K562 (cell line): ENCODE data around the gene WNT8A. TPM values are rescaled to one million over a fixed set of nuclear protein-coding genes. Genes with fewer than 3 reads are reported as not detected.
"Not testable (repeated sequence)": the region's sequence is repeated elsewhere in the genome, so short reads cannot be mapped to it uniquely, and the experiment has no call there.

Experiments used
- ATAC-seq: fragments of 200-7000 bp; cut with Tn5 transposase; 3 replicates; pipeline ENCODE4 v1.9.1; 2020; ENCODE audit warnings: moderate library complexity
- BruUV-seq: library from RNA; stranded (reverse); fragments of 400-500 nt; replicated peaks from 2 replicates; lab custom pipeline; 2021; lab: Mats Ljungman, UMichigan
- CTCF ChIA-PET: fragments of 300-600 bp; formaldehyde crosslinking; extraction: SDS; loops from one replicate; lab custom pipeline; 2021; ENCODE audit warnings: low intra/inter-chr PET ratio; lab: Yijun Ruan, JAX
- POLR2A ChIA-PET: fragments of 300-600, 350-650 bp; sonication (Branson Sonifier 250); formaldehyde crosslinking; extraction: SDS; loops from one replicate; lab custom pipeline; 2021; ENCODE audit warnings: antibody characterized with exemption, inconsistent platforms; lab: Yijun Ruan, JAX
- DNase-seq, 4 experiments: peaks; one replicate each; pipeline versions ENCODE4 v3.0.0 to v3.0.0-alpha.2; 2011 to 2018; ENCODE audit warnings: low spot score in 3 of 4, mixed read lengths in 3 of 4; ENCODE audit errors: extremely low read depth in 1 of 4
- FAIRE-seq: peaks from 2 replicates; lab custom pipeline; 2011; peaks lifted over from hg19 to GRCh38; lab: Jason Lieb, UNC
- H2AFZ ChIP-seq: 2 replicates; pipeline ENCODE4 v1.6.0; 2011; ENCODE audit warnings: low read depth, low read length, control low read depth, inconsistent platforms
- H3K27ac ChIP-seq: fragments of 200-600 bp; 3 replicates; pipeline ENCODE4 v1.8.0; 2011; ENCODE audit warnings: low read depth, mild to moderate bottlenecking, control low read depth, inconsistent platforms, low read length, moderate library complexity, mixed read lengths; ENCODE audit errors: extremely low read depth
- H3K27me3 ChIP-seq, 2 experiments: fragments of 300-600 bp in 1 of 2; 2 replicates in 1 of 2; 3 replicates in 1 of 2; pipeline versions ENCODE4 v1.6.0 to v1.8.0; 2011; ENCODE audit warnings: inconsistent platforms in 2 of 2, low read length in 2 of 2, mild to moderate bottlenecking in 1 of 2, mixed read lengths in 1 of 2, moderate library complexity in 1 of 2; ENCODE audit not compliant: control insufficient read depth in 2 of 2, insufficient read depth in 2 of 2
- H3K36me3 ChIP-seq: fragments of 300-600 bp; 3 replicates; pipeline ENCODE4 v1.8.0; 2011; ENCODE audit warnings: mild to moderate bottlenecking, low read length, inconsistent platforms; ENCODE audit not compliant: control insufficient read depth, insufficient read depth
- H3K4me1 ChIP-seq, 2 experiments: fragments of 200-600 bp in 1 of 2; replicated peaks in 1 of 2; 2 replicates in 1 of 2; 3 replicates in 1 of 2; pipeline versions ENCODE4 v1.5.1 to v1.8.0; 2011; ENCODE audit warnings: inconsistent platforms in 2 of 2, low read length in 2 of 2, mild to moderate bottlenecking in 1 of 2, mixed read lengths in 1 of 2, moderate library complexity in 1 of 2; ENCODE audit not compliant: control insufficient read depth in 2 of 2, insufficient read depth in 2 of 2
- H3K4me2 ChIP-seq: 2 replicates; pipeline ENCODE4 v1.6.1; 2011; ENCODE audit warnings: low read length, control low read depth, inconsistent platforms, mixed read lengths; ENCODE audit not compliant: insufficient read depth
- H3K4me3 ChIP-seq: fragments of 200-600 bp; sonication (generic), shearing (Covaris generic); 2 replicates; pipeline ENCODE4 v1.5.1; 2016; ENCODE audit warnings: control low read depth, inconsistent platforms
- H3K79me2 ChIP-seq: fragments of 200-600 bp; 3 replicates; pipeline ENCODE4 v1.8.0; 2011; ENCODE audit warnings: low read length, inconsistent platforms; ENCODE audit not compliant: control insufficient read depth, insufficient read depth
- H3K9ac ChIP-seq, 2 experiments: 2 replicates each; pipeline versions ENCODE4 v1.6.0 to v1.6.1; 2011; ENCODE audit warnings: low read depth in 2 of 2, low read length in 2 of 2, control low read depth in 1 of 2, inconsistent platforms in 1 of 2, mild to moderate bottlenecking in 1 of 2, mixed read lengths in 1 of 2; ENCODE audit not compliant: insufficient read depth in 1 of 2
- H3K9me1 ChIP-seq: one replicate; pipeline ENCODE4 v1.6.0; 2011; ENCODE audit warnings: inconsistent platforms, mild to moderate bottlenecking, low read length, moderate library complexity; ENCODE audit not compliant: control insufficient read depth, insufficient read depth
- H3K9me3 ChIP-seq: replicated peaks from 2 replicates; pipeline ENCODE4 v1.5.1; 2011; ENCODE audit warnings: low read depth, low read length, inconsistent platforms; ENCODE audit not compliant: control insufficient read depth, insufficient read depth
- H4K20me1 ChIP-seq: replicated peaks from 2 replicates; pipeline ENCODE4 v1.6.1; 2011; ENCODE audit warnings: low read length, inconsistent platforms, mixed read lengths; ENCODE audit not compliant: control insufficient read depth, insufficient read depth
- CEBPB ChIP-seq: fragments of 450-650 bp; IDR thresholded peaks from 2 replicates; pipeline ENCODE4 v1.6.1; 2016; ENCODE audit warnings: missing genetic modification characterization, missing compliant biosample characterization
- GTF2B ChIP-seq: IDR thresholded peaks from 2 replicates; pipeline ENCODE4 v1.6.1; 2011; ENCODE audit not compliant: insufficient read length; ENCODE audit errors: extremely low read depth
- MEF2D ChIP-seq: conservative IDR thresholded peaks from 2 replicates; pipeline ENCODE4 v1.6.1; 2016; ENCODE audit warnings: low read depth, missing genetic modification characterization, missing compliant biosample characterization
- NCOA6 ChIP-seq: fragments of 450-650 bp; IDR thresholded peaks from 2 replicates; pipeline ENCODE4 v1.6.1; 2017; ENCODE audit warnings: mild to moderate bottlenecking
- TAF7 ChIP-seq: fragments of 450-650 bp; IDR thresholded peaks from 2 replicates; pipeline ENCODE4 v1.6.1; 2016; ENCODE audit warnings: missing genetic modification characterization, missing compliant biosample characterization
- ZNF121 ChIP-seq: sonication (generic); formaldehyde crosslinking; conservative IDR thresholded peaks from 2 replicates; pipeline ENCODE4 v1.8.0; 2022; ENCODE audit warnings: missing genetic modification reagents
- ZNF316 ChIP-seq: fragments of 450-650 bp; IDR thresholded peaks from 2 replicates; pipeline ENCODE4 v1.6.1; 2016
- WGBS: fragments of 100-300 bp; shearing (Covaris generic); methylation state at CpG from one replicate; pipeline ENCODE4 v1.1.6; 2016; ENCODE audit warnings: low coverage, mixed read lengths; ENCODE audit not compliant: insufficient coverage; ENCODE audit errors: missing lambda C conversion rate; 5-methylcytosine and 5-hydroxymethylcytosine counted together
- in situ Hi-C: fragments of 300-500 bp; cut with MboI; formaldehyde crosslinking; loops from 4 replicates; pipeline ENCODE4 v1.15.0; 2018; ENCODE audit warnings: inconsistent platforms, mixed read lengths
- intact Hi-C: fragments of 100-400 bp; cut with micrococcal nuclease; formaldehyde crosslinking; loops from 2 replicates; pipeline ENCODE4 v1.14.2; 2022
- polyA plus RNA-seq, 8 experiments: library from polyadenylated mRNA; depleted of rRNA in 4 of 8; stranded (reverse) in 5 of 8; unstranded in 3 of 8; fragments of >200 nt; fragmentation: Nextera tagmentation in 2 of 8; fragmentation: Illumina TruSeq in 1 of 8; extraction: Ambion mirVana in 2 of 8; extraction: Trizol in 1 of 8; gene quantifications; 2 replicates each; pipeline versions ENCODE4 v1.2.1 to v1.2.3, GENCODE V29; 2011 to 2014; ENCODE audit warnings: inconsistent platforms in 1 of 8, missing spikeins in 1 of 8
- total RNA-seq, 7 experiments: library from RNA; depleted of rRNA in 6 of 7; stranded (reverse); fragments of >200 nt in 6 of 7; fragmentation: Illumina TruSeq in 2 of 7; extraction: Trizol in 2 of 7; gene quantifications; 2 replicates each; pipeline versions ENCODE4 v1.2.1 to v1.2.3, GENCODE V29; 2011 to 2021; ENCODE audit warnings: low replicate concordance in 1 of 7

Gene WNT8A
- total and polyA plus RNA-seq, 9 of the 15 experiments (the other 6 are each of a cell fraction or from before 2014, with no cell fraction given): not detected

- TF ChIP-seq NCOA6 (no peak), GTF2B (no peak), CEBPB (tag) (no peak), TAF7 (no peak), ZNF316 (no peak), MEF2D (no peak)
- TF ChIP-seq, all 486 proteins: peak for 0
These were observed 45.0 kb upstream of the WNT8A start (continued) for GRCh38 chr5:138038826-138039225.

DNA sequence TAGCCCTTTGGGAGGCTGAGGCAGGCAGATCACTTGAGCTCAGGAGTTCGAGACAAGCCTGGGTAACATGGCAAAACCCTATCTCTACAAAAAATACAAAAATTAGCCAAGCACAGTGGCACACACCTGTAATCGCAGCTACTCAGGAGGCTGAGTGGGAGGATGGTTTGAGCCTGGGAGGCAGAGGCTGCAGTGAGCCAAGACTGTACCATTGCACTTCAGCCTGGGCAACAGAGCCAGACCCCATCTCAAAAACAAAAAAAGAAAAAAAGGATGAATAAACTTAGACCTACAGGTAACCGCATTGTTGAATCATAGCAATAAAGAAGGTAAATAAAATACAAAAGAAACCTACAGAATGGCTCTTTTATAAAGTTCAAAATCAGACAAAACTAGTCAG is 38.5 kb upstream of the WNT8A start:
- H3K4me2 ChIP-seq, H3K4me3 ChIP-seq, FAIRE-seq, H3K36me3 ChIP-seq, H3K9me3 ChIP-seq, DNase-seq, H3K9me1 ChIP-seq, H3K9ac ChIP-seq, ATAC-seq, H3K4me1 ChIP-seq, BruUV-seq, H3K27ac ChIP-seq, H3K79me2 ChIP-seq, in situ Hi-C loops, POLR2A ChIA-PET, intact Hi-C loops, H4K20me1 ChIP-seq, H3K27me3 ChIP-seq, H2AFZ ChIP-seq: not testable (repeated sequence)
- 45% methylated on average over 3 of the region's 3 CpGs for WGBS
- peak; percentile 68; the same call in 1 of the 2 replicates for TF ChIP-seq ZNF121 (CRISPR knock-in tag)
- CTCF ChIA-PET: interaction anchor here (0.7 kb wide), 1 partner anchor 17 kb away, joined by 3 read pairs; no protein-coding TSS in a partner anchor
